HEK293 (cell line): Measurements from ENCODE around the gene PPID.
"Not testable (repeated sequence)": the region's sequence is repeated elsewhere in the genome, so short reads cannot be mapped to it uniquely, and the experiment has no call there.

ENCODE experiments used
- CTCF ChIA-PET: fragments of 350-600 bp; formaldehyde crosslinking; extraction: SDS; loops from one replicate; lab custom pipeline; 2021; ENCODE audit warnings: antibody characterized with exemption; lab: Yijun Ruan, JAX
- POLR2A ChIA-PET: fragments of 300-600 bp; formaldehyde crosslinking; extraction: SDS; loops from one replicate; lab custom pipeline; 2020; ENCODE audit warnings: antibody characterized with exemption, inconsistent platforms; lab: Yijun Ruan, JAX
- H3K27ac ChIP-seq: fragments of 200-500 bp; sonication (Bioruptor generic); 2 replicates; pipeline ENCODE4 v1.5.1; 2014; ENCODE audit warnings: low read depth, low read length, control low read depth, inconsistent platforms; ENCODE audit errors: extremely low read depth
- H3K36me3 ChIP-seq, 2 experiments: fragments of 200-500 bp in 1 of 2; sonication (Bioruptor generic) in 1 of 2; 1 replicate in 1 of 2; 2 replicates in 1 of 2; pipeline ENCODE4 v1.5.1; 2014 to 2017; ENCODE audit warnings: inconsistent platforms in 2 of 2, low read length in 2 of 2; ENCODE audit not compliant: control insufficient read depth in 2 of 2, insufficient read depth in 1 of 2
- H3K4me1 ChIP-seq: fragments of 200-500 bp; sonication (Bioruptor generic); 2 replicates; pipeline ENCODE4 v1.5.1; 2014; ENCODE audit warnings: mild to moderate bottlenecking, low read length, inconsistent platforms; ENCODE audit not compliant: control insufficient read depth, insufficient read depth
- H3K4me3 ChIP-seq: 2 replicates; pipeline ENCODE4 v1.5.1; 2011; ENCODE audit warnings: low read depth, mild to moderate bottlenecking, control low read depth, low read length, moderate library complexity
- H3K9me3 ChIP-seq: fragments of 200-500 bp; sonication (Bioruptor generic); 2 replicates; pipeline ENCODE4 v1.5.1; 2014; ENCODE audit warnings: low read depth, low read length, inconsistent platforms; ENCODE audit not compliant: control insufficient read depth, insufficient read depth
- ELK4 ChIP-seq: IDR thresholded peaks from 2 replicates; pipeline ENCODE4 v1.6.1; 2011; ENCODE audit warnings: mild to moderate bottlenecking, low read depth, low read length, borderline replicate concordance
- FEZF1 ChIP-seq: fragments of 450-650 bp; formaldehyde crosslinking; IDR thresholded peaks from 2 replicates; pipeline ENCODE4 v1.5.1; 2016; ENCODE audit warnings: missing biosample characterization, missing genetic modification characterization
- KLF16 ChIP-seq: fragments of 450-650 bp; formaldehyde crosslinking; IDR thresholded peaks from 2 replicates; pipeline ENCODE4 v1.5.1; 2017; ENCODE audit warnings: missing biosample characterization, missing genetic modification characterization
- ZBTB1 ChIP-seq: fragments of 450-650 bp; formaldehyde crosslinking; IDR thresholded peaks from 2 replicates; pipeline ENCODE4 v1.5.1; 2016; ENCODE audit warnings: missing biosample characterization, missing genetic modification characterization
- ZNF132 ChIP-seq: fragments of 450-650 bp; formaldehyde crosslinking; IDR thresholded peaks from 2 replicates; pipeline ENCODE4 v1.5.1; 2017; ENCODE audit warnings: missing biosample characterization, missing genetic modification characterization, borderline replicate concordance
- ZNF133 ChIP-seq: fragments of 450-650 bp; formaldehyde crosslinking; IDR thresholded peaks from 2 replicates; pipeline ENCODE4 v1.5.1; 2016; ENCODE audit warnings: missing biosample characterization, missing genetic modification characterization
- ZNF146 ChIP-seq: fragments of 450-650 bp; formaldehyde crosslinking; IDR thresholded peaks from 2 replicates; pipeline ENCODE4 v1.5.1; 2016; ENCODE audit warnings: missing biosample characterization, missing genetic modification characterization
- ZNF24 ChIP-seq: fragments of 450-650 bp; formaldehyde crosslinking; IDR thresholded peaks from 2 replicates; pipeline ENCODE4 v1.5.1; 2016; ENCODE audit warnings: missing biosample characterization, missing genetic modification characterization
- ZNF311 ChIP-seq: fragments of 450-650 bp; formaldehyde crosslinking; IDR thresholded peaks from 2 replicates; pipeline ENCODE4 v1.5.1; 2017; ENCODE audit warnings: missing biosample characterization, missing genetic modification characterization, borderline replicate concordance
- ZNF335 ChIP-seq: fragments of 450-650 bp; formaldehyde crosslinking; conservative IDR thresholded peaks from 2 replicates; pipeline ENCODE4 v1.5.1; 2016; ENCODE audit warnings: missing biosample characterization, missing genetic modification characterization
- ZNF426 ChIP-seq: fragments of 450-650 bp; formaldehyde crosslinking; IDR thresholded peaks from 2 replicates; pipeline ENCODE4 v1.5.1; 2017; ENCODE audit warnings: missing biosample characterization, missing genetic modification characterization, mild to moderate bottlenecking, inconsistent platforms, moderate library complexity
- ZNF529 ChIP-seq: fragments of 450-650 bp; formaldehyde crosslinking; IDR thresholded peaks from 2 replicates; pipeline ENCODE4 v1.5.1; 2017; ENCODE audit warnings: missing genetic modification characterization, missing biosample characterization; ENCODE audit not compliant: insufficient replicate concordance
- ZNF623 ChIP-seq: fragments of 450-650 bp; formaldehyde crosslinking; IDR thresholded peaks from 2 replicates; pipeline ENCODE4 v1.5.1; 2016; ENCODE audit warnings: missing biosample characterization, missing genetic modification characterization
- ZNF664 ChIP-seq: fragments of 450-650 bp; formaldehyde crosslinking; IDR thresholded peaks from 2 replicates; pipeline ENCODE4 v1.5.1; 2016; ENCODE audit warnings: missing biosample characterization, missing genetic modification characterization
- ZNF768 ChIP-seq: fragments of 450-650 bp; formaldehyde crosslinking; IDR thresholded peaks from 2 replicates; pipeline ENCODE4 v1.5.1; 2018; ENCODE audit warnings: missing biosample characterization, mild to moderate bottlenecking, missing genetic modification characterization

Gene PPID

GRCh38 chr4:158755819-158756218 lies 32.6 kb upstream of the PPID start:
- POLR2A ChIA-PET, H3K4me1 ChIP-seq, H3K4me3 ChIP-seq, CTCF ChIA-PET, H3K36me3 ChIP-seq, H3K27ac ChIP-seq, H3K9me3 ChIP-seq: not testable (repeated sequence)

GRCh38 chr4:158754385-158755180 lies 31.4 kb upstream of the PPID start:
- no peaks in the 10 kb centered on the region for H3K36me3 ChIP-seq
- H3K4me1 ChIP-seq = no peaks in the 10 kb centered on the region
- POLR2A ChIA-PET = no interaction called here
- CTCF ChIA-PET = interaction anchor here (0.7 kb wide), 1 partner anchor 491 kb away, joined by 5 read pairs; no protein-coding TSS in a partner anchor
- H3K9me3 ChIP-seq = no peaks in the 10 kb centered on the region
- H3K4me3 ChIP-seq = no peak overlapping the region
- TF ChIP-seq ZNF664 (tag by site-specific recombination) (no peak), FEZF1 (tag by site-specific recombination) (no peak), ZNF132 (tag by site-specific recombination) (no peak), ZNF623 (tag by site-specific recombination) (no peak), ZNF146 (tag by site-specific recombination) (no peak)
- no peak overlapping the region for H3K27ac ChIP-seq

GRCh38 chr4:158750379-158750778 lies 27.2 kb upstream of the PPID start:
- Histone ChIP-seq H3K36me3 (no peaks in the 10 kb centered on the region), H3K4me3 (no peak overlapping the region), H3K9me3 (no peaks in the 10 kb centered on the region), H3K4me1 (no peaks in the 10 kb centered on the region), H3K27ac (no peak overlapping the region)
- TF ChIP-seq ZNF24 (no peak), ZNF311 (tag by site-specific recombination) (no peak), ZNF529 (tag by site-specific recombination) (no peak), ZNF768 (tag by site-specific recombination) (no peak), ZBTB1 (no peak), ELK4 (no peak), KLF16 (tag by site-specific recombination) (no peak), ZNF335 (tag by site-specific recombination) (no peak), ZNF426 (tag by site-specific recombination) (no peak), ZNF133 (no peak)
- CTCF ChIA-PET = no interaction called here
- POLR2A ChIA-PET = no interaction called here

GRCh38 chr4:158746537-158746936 lies 23.3 kb upstream of the PPID start:
- H3K27ac ChIP-seq, H3K4me3 ChIP-seq, H3K36me3 ChIP-seq, POLR2A ChIA-PET, H3K9me3 ChIP-seq, CTCF ChIA-PET, H3K4me1 ChIP-seq: not testable (repeated sequence)
